HUES64 (cell line): Measurements from ENCODE around the gene DMD.

Experiments
- H3K27ac ChIP-seq: 2 replicates; pipeline ENCODE4 v1.7.0; 2013; ENCODE audit warnings: low read depth, low read length, inconsistent platforms
- H3K27me3 ChIP-seq: 2 replicates; pipeline ENCODE4 v1.6.1; 2013; ENCODE audit warnings: mild to moderate bottlenecking, low read length; ENCODE audit not compliant: insufficient read depth
- H3K36me3 ChIP-seq: 2 replicates; pipeline ENCODE4 v1.6.1; 2013; ENCODE audit warnings: mild to moderate bottlenecking, low read length; ENCODE audit not compliant: insufficient read depth
- H3K4me1 ChIP-seq: 2 replicates; pipeline ENCODE4 v1.6.1; 2013; ENCODE audit warnings: mild to moderate bottlenecking, low read length, moderate library complexity; ENCODE audit not compliant: insufficient read depth
- H3K4me3 ChIP-seq: 2 replicates; pipeline ENCODE4 v1.5.1; 2013; ENCODE audit warnings: mild to moderate bottlenecking, low read length, moderate library complexity
- H3K9ac ChIP-seq: 2 replicates; pipeline ENCODE4 v1.6.1; 2013; ENCODE audit warnings: mild to moderate bottlenecking, low read depth, low read length
- H3K9me3 ChIP-seq: 2 replicates; pipeline ENCODE4 v1.6.1; 2013; ENCODE audit warnings: low read depth, low read length; ENCODE audit not compliant: insufficient read depth
- WGBS: fragments of 150-250, 120-280 bp; methylation state at CpG from one replicate; pipeline ENCODE4 v1.1.7; 2013; ENCODE audit warnings: missing lambda C conversion rate; 5-methylcytosine and 5-hydroxymethylcytosine counted together

Gene DMD

DNA sequence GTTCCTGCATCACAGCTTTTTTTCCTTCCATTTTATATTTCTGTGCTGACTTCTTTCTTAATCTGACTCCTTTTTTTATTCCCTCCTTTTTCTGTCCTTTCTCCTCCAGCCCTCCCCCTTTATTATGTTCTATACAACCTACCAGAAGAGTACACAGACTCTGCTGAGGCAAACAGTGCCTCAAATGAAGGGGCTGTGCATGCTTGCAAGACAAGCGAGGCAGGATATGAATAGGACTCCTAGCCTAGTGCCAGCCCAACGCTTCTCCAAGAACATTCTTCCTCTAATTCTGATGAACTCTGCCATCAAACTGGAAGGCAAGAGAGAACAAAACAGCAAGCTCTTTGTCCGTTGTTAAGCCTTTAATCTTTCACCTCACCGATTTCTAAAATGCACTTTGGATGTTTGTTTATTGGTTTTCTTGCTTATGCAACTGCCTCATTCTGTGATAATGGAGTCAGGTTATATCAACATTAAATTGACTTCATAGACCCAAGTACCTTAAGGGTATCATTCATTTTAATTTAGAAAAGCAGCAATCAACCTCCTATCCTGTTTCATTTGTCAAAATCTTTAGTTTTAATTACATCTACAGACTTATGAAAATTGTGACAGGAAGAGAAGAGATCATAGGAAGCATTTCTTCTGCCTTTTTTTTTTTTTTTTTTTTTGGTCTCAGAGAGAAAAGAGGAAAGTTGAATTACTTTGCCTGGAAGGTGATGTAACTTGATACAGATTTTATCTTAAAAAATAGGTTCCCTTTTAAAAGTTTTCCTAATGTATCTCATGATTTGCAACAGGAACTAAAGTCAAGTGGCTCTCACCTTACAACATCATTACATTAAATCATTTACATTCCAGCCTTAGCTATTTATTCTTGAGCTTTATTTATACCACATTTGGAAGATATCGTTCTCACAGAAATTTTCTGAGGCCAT, 1854.8 kb downstream of the DMD start:
- Histone ChIP-seq H3K27me3 (no peaks in the 10 kb centered on the region), H3K27ac (no peak overlapping the region), H3K4me1 (peaks cover 33% of the 10 kb centered on the region), H3K9me3 (no peaks in the 10 kb centered on the region), H3K36me3 (no peaks in the 10 kb centered on the region), H3K4me3 (no peak overlapping the region), H3K9ac (no peak overlapping the region)
- 83% methylated on average over 4 of the region's 5 CpGs for WGBS

DNA sequence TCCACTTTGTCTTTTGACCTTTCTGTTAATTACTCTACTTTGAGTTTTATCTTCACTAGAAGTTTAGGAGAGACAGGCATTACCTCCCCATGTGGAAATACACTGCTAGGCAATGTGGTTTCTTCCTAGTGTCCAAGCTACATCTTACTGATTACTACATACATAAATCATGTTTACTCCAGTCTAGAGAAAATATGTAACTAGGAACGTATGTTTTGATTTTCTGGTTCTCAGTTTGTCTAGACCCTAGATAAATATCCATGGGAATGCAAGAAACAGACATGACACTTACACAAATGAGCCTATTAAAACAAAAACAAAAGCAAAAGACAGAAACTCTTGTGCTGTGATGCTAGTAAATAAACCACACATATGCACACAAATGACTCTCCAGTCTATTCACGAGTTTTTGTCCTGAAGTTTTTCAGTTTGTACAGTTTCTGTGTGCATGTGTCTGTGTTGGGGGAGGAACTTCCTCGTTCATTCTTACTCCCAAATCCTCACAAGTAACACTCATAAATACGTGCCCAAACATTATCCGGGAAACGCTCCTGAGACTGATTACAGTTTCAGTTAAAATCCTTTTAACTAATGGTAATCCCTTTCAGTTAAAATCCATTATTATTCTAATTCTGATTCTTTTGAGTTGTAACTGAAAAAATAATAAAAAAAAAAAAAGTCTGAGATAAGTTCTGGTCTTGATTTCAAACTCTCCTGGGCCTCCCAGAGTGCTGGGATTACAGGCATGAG, 1856.0 kb downstream of the DMD start:
- Histone ChIP-seq H3K27me3 (no peaks in the 10 kb centered on the region), H3K9me3 (no peaks in the 10 kb centered on the region), H3K4me3 (no peak overlapping the region), H3K9ac (no peak overlapping the region), H3K27ac (no peak overlapping the region), H3K4me1 (peaks cover 33% of the 10 kb centered on the region), H3K36me3 (no peaks in the 10 kb centered on the region)
- WGBS, result 76% methylated on average over 3 of the region's 6 CpGs

DNA sequence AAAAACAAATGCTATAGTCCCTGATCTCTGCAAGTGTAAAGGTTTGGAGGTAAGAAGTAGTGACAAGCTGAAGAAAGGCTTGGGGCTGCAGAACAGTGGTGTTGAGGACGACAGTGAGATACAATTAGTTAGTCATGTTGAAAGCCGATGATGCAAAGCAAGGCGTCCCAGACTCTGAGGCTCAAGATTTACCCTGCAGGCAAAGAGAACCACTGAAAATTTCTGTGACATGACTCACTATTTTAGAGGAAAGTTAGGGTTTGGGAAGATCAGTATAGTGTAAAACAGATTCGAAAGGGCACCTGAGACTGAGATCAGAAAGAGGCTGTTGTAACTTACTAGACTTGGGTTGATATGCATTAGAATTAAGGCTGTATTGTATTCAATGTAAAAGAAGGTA, 1858.3 kb downstream of the DMD start:
- Histone ChIP-seq H3K27me3 (no peaks in the 10 kb centered on the region), H3K4me3 (no peak overlapping the region), H3K36me3 (no peaks in the 10 kb centered on the region), H3K27ac (no peak overlapping the region), H3K9ac (no peak overlapping the region), H3K4me1 (peaks cover 33% of the 10 kb centered on the region), H3K9me3 (no peaks in the 10 kb centered on the region)
- 55% methylated on average over 4 of the region's 4 CpGs for WGBS

DNA sequence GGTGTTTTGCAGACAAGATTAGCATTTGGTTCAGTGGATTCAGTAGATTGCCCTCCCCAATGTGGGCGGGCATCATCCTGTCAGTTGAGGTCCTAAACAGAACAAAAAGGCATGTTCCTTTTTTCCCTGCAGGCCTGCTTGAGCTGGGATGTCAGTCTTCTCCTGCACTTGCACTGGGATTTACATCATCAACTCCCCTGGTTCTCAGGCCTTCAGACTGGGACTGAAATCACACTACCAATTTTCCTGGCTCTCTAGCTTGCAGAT, 1860.6 kb downstream of the DMD start:
- 92% methylated on average over 1 of the region's 1 CpG for WGBS
- Histone ChIP-seq H3K36me3 (no peaks in the 10 kb centered on the region), H3K9ac (no peak overlapping the region), H3K27me3 (no peaks in the 10 kb centered on the region), H3K27ac (no peak overlapping the region), H3K9me3 (no peaks in the 10 kb centered on the region), H3K4me3 (no peak overlapping the region), H3K4me1 (peaks cover 15% of the 10 kb centered on the region; the same call in 1 of the 2 replicates)

DNA sequence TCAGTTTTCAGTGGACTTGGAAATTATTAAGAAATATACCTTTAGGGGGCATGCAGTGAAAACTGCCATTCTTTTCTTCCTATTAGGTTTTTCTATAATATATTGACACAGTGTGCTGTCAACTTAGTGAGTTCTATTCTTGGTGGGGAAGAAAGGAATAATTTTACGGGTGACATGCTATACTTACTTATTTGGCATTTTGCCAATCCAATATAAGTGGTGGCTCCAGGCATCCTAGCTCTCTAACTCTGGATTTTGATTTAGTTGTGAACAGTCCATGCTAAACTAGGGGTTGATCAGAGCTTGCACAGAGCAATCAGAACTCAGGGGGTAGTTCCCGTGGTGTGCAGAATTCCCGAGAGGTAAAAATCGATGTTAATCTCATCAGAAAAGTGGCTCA, 1861.8 kb downstream of the DMD start:
- WGBS, result 95% methylated on average over 3 of the region's 4 CpGs
- no peak overlapping the region for H3K4me3 ChIP-seq

DNA sequence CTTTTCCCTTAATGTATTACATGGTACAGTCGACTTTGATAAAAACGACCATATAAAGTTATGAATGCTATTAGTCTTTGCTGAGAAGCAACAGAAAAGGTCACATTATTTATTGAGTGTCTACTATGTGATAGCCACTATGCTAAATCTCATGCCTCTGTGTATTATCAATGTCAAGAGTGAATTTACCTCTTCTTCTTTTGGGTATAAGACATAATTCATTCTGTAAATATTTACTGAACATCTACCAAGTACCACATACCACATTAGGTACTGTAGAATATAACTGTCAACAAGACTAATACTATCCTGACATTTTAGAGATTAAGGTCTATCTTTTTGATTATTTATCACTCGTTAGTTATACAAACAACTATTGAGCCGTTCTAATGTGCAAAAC, 1870.8 kb downstream of the DMD start:
- Histone ChIP-seq H3K36me3 (no peaks in the 10 kb centered on the region), H3K27me3 (no peaks in the 10 kb centered on the region), H3K9ac (no peak overlapping the region), H3K4me1 (no peaks in the 10 kb centered on the region), H3K27ac (no peak overlapping the region), H3K4me3 (no peak overlapping the region), H3K9me3 (no peaks in the 10 kb centered on the region)
- WGBS, result 100% methylated on average over 2 of the region's 4 CpGs

More for the DNA sequence above, 1861.8 kb downstream of the DMD start:
- Histone ChIP-seq H3K27me3 (no peaks in the 10 kb centered on the region), H3K36me3 (no peaks in the 10 kb centered on the region), H3K27ac (no peak overlapping the region), H3K9me3 (no peaks in the 10 kb centered on the region), H3K9ac (no peak overlapping the region), H3K4me1 (peaks cover 12% of the 10 kb centered on the region; the same call in 1 of the 2 replicates)

DNA sequence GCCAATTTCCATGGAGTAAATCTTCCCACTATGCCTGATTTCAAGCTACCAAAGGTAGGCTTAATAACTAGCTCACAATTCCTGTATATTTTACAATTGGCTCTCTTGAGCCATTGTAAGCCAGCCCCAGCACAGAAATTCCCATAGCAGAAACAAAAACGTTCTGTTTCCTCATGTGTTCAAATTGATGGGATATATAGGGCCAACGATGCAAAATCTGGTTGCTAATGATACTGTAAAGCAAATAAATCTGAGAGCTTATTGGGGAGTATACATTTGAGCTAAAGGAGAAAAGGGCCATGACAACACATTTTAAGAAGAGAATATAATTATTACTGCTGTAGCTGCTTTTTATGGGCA, 1872.4 kb downstream of the DMD start:
- Histone ChIP-seq H3K36me3 (no peaks in the 10 kb centered on the region), H3K4me3 (no peak overlapping the region), H3K9ac (no peak overlapping the region), H3K27ac (no peak overlapping the region), H3K9me3 (no peaks in the 10 kb centered on the region), H3K27me3 (no peaks in the 10 kb centered on the region), H3K4me1 (no peaks in the 10 kb centered on the region)
- 91% methylated on average over 2 of the region's 2 CpGs for WGBS

DNA sequence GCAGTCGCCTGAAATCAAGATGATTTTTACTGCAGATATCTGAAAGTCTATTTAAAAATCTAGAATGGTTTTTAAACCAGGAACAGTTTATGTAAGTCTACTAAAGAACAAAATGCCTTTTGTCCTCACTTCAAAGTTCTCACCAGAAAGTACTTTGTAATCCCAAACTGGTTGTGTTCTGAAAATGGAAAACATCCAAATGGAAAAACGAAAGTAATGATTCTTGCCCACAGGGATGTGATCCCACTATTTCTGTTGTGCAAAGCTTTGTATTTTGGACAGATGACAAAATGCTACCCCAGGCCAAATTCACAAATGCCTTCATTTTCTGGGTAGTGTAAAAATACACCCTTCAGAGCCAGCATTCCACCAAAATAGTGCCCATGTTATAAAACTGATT, 1874.0 kb downstream of the DMD start:
- Histone ChIP-seq H3K27ac (no peak overlapping the region), H3K9ac (no peak overlapping the region), H3K9me3 (no peaks in the 10 kb centered on the region), H3K27me3 (no peaks in the 10 kb centered on the region), H3K36me3 (no peaks in the 10 kb centered on the region), H3K4me3 (no peak overlapping the region), H3K4me1 (no peaks in the 10 kb centered on the region)
- WGBS, result 100% methylated on average over 2 of the region's 2 CpGs

DNA sequence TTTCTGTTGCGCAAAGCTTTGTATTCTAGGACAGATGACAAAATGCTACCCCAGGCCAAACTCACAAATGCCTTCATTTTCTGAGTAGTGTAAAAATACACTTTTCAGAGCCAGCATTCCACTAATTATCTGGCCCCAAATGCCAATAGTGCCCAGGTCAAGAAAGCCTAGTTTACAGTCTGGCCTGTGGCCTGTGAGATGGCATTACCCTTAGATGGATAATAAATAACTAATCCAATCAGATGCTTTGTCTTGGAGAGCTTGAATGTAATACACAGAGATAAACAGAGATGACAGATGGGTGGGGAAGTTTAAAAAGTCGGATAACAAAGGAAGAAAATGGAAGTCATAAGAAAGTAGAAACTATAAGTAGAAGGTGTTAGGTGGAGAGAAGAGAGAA, 1874.9 kb downstream of the DMD start:
- H3K9me3 ChIP-seq, result no peaks in the 10 kb centered on the region
- H3K27me3 ChIP-seq, result no peaks in the 10 kb centered on the region
- 98% methylated on average over 2 of the region's 2 CpGs for WGBS
- no peaks in the 10 kb centered on the region for H3K36me3 ChIP-seq
- H3K27ac ChIP-seq, result no peak overlapping the region
- no peaks in the 10 kb centered on the region for H3K4me1 ChIP-seq
- no peak overlapping the region for H3K9ac ChIP-seq
- no peak overlapping the region for H3K4me3 ChIP-seq

DNA sequence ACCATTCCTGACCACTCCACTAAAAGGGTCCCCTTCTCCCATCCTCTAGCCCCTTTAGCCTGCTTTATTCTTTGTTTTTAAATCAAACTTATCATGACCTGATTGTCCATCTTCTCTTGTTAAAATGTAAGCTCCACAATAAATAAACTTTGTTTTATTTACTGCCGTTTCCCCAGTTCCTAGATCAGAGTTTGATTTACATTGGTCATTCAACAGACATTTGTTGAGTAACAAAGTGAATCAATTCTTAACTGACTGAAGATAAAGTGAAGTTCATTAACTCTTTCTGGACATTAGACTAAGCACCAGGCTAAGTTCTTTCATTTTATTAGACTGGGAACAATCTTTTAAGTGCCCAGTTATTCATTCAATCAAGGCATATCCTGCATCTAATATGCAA, 1876.4 kb downstream of the DMD start:
- Histone ChIP-seq H3K9ac (no peak overlapping the region), H3K27ac (no peak overlapping the region), H3K9me3 (no peaks in the 10 kb centered on the region), H3K27me3 (no peaks in the 10 kb centered on the region), H3K4me1 (no peaks in the 10 kb centered on the region), H3K36me3 (no peaks in the 10 kb centered on the region), H3K4me3 (no peak overlapping the region)
- no CpG with 5 or more reads among the region's 1 CpG for WGBS

DNA sequence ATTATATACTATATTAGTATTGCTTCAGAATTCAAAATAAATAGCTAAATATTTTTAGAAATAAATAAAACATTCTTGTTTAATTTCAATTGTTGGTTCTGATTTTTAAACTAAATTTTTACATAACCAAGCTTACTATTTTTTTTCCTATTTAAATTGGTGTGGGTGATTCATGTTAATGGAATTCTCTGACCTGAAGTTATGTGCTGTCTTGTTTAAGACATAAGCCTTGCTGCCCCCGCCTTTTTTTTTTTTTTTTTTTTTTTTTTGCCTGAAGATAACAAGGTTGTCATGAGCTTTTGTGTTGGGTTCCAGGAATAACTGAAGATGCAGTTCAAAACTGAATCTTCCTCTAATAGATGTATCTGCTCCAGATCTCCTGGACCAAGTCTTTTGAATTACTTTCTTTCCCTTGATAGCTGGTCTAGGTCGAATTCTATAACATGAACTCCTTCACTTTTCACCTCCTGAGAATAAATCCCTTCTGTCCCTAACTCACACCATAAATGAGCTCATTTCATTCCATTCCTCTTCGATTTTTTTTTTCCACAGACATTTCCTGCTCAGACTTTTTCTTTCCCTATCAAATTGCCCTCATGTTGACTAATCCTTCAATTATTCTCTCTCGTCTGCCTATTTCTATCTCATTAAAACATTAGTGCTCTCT, 1878.1 kb downstream of the DMD start:
- no peak overlapping the region for H3K4me3 ChIP-seq
- H3K27ac ChIP-seq, result no peak overlapping the region
- H3K27me3 ChIP-seq, result no peaks in the 10 kb centered on the region
- H3K9me3 ChIP-seq, result no peaks in the 10 kb centered on the region
- H3K36me3 ChIP-seq, result no peaks in the 10 kb centered on the region
- no peak overlapping the region for H3K9ac ChIP-seq
- 74% methylated on average over 4 of the region's 4 CpGs for WGBS
- H3K4me1 ChIP-seq, result no peaks in the 10 kb centered on the region
